Memory B cell (primary cell): ENCODE measurements around the gene CEACAM16.
"Not testable (repeated sequence)": the region's sequence is repeated elsewhere in the genome, so short reads cannot be mapped to it uniquely, and the experiment has no call there.

Source experiments
- ATAC-seq: fragments of 150-1000 bp; cut with Tn5 transposase; 2 replicates; pipeline ENCODE4 v1.10.0; 2021; ENCODE audit warnings: low read depth, mild to moderate bottlenecking, moderate library complexity
- DNase-seq, 2 donors: peaks; one replicate each; pipeline ENCODE4 v3.0.0; 2022; ENCODE audit warnings: low spot score in 2 of 2
- H3K27ac Mint-ChIP-seq: one replicate; pipeline ENCODE4 v1.8.0; 2022; ENCODE audit warnings: mild to moderate bottlenecking, moderate library complexity, mixed read lengths
- H3K27me3 Mint-ChIP-seq: one replicate; pipeline ENCODE4 v1.8.0; 2022; ENCODE audit warnings: mixed read lengths
- H3K36me3 Mint-ChIP-seq: one replicate; pipeline ENCODE4 v1.8.0; 2022; ENCODE audit warnings: mild to moderate bottlenecking, mixed read lengths
- H3K4me1 Mint-ChIP-seq: one replicate; pipeline ENCODE4 v1.8.0; 2022; ENCODE audit warnings: mixed read lengths
- H3K4me3 Mint-ChIP-seq: one replicate; pipeline ENCODE4 v1.8.0; 2022; ENCODE audit warnings: mild to moderate bottlenecking, moderate library complexity, mixed read lengths
- H3K9me3 Mint-ChIP-seq: one replicate; pipeline ENCODE4 v1.8.0; 2022; ENCODE audit warnings: mixed read lengths

The CEACAM16 gene

DNA sequence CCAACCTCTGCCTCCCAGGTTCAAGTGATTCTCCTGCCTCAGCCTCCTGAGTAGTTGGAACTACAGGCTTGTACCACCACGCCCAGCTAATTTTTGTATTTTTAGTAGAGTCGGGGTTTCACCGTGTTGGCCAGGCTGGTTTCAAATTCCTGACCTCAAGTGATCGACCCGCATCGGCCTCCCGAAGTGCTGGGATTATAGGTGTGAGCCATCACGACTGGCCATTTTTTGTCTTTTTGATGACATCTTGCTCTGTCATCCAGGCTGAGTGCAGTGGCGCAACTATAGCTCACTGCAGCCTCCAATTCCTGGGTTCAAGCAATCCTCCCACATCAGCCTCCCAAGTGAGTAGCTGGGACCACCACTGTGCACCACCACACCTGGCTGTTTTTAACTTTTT lies 21.4 kb downstream of the CEACAM16 start:
- peaks cover 16% of the 10 kb centered on the region for H3K4me1 Mint-ChIP-seq
- not testable (repeated sequence) for H3K36me3 Mint-ChIP-seq, DNase-seq, H3K9me3 Mint-ChIP-seq, H3K4me3 Mint-ChIP-seq, H3K27me3 Mint-ChIP-seq, H3K27ac Mint-ChIP-seq, ATAC-seq

DNA sequence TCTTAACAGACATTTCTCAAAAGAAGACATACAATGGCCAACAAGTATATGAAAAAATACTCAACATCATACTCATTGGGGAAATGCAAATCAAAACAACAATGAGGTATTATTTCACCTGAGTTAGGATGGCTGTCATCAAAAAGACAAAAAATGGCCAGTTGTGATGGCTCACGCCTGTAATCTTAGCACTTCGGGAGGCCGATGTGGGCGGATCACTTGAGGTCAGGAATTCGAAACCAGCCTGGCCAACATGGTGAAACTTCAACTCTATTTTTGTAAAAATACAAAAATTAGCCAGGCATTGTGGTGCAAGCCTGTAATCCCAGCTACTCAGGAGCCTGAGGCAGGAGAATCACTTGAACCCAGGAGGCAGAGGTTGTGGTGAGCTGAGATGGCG lies 22.0 kb downstream of the CEACAM16 start:
- ATAC-seq, result no peak
- Mint-ChIP-seq H3K9me3 (no peaks in the 10 kb centered on the region), H3K4me3 (no peak overlapping the region), H3K4me1 (peaks cover 16% of the 10 kb centered on the region), H3K27ac (no peak overlapping the region), H3K27me3 (peaks cover 3% of the 10 kb centered on the region), H3K36me3 (no peaks in the 10 kb centered on the region)
- DNase-seq, result no peak

DNA sequence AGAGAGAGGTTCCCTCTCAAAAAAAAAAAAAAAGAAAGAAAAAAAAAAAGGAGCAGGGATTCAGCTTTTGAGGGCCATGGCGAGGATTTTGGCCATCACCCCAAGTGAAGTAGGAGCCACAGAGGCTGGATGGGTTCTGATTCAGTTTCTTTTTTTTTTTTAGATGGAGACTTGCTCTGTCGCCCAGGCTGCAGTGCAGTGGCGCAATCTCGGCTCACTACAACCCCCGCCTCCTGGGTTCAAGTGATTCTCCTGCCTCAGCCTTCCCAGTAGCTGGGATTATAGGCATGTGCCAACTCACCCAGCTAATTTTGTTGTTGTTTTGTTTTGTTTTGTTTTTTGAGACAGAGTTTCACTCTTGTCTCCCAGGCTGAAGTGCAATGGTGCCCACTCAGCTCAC lies 22.4 kb downstream of the CEACAM16 start:
- not testable (repeated sequence) for H3K27ac Mint-ChIP-seq, H3K4me3 Mint-ChIP-seq

DNA sequence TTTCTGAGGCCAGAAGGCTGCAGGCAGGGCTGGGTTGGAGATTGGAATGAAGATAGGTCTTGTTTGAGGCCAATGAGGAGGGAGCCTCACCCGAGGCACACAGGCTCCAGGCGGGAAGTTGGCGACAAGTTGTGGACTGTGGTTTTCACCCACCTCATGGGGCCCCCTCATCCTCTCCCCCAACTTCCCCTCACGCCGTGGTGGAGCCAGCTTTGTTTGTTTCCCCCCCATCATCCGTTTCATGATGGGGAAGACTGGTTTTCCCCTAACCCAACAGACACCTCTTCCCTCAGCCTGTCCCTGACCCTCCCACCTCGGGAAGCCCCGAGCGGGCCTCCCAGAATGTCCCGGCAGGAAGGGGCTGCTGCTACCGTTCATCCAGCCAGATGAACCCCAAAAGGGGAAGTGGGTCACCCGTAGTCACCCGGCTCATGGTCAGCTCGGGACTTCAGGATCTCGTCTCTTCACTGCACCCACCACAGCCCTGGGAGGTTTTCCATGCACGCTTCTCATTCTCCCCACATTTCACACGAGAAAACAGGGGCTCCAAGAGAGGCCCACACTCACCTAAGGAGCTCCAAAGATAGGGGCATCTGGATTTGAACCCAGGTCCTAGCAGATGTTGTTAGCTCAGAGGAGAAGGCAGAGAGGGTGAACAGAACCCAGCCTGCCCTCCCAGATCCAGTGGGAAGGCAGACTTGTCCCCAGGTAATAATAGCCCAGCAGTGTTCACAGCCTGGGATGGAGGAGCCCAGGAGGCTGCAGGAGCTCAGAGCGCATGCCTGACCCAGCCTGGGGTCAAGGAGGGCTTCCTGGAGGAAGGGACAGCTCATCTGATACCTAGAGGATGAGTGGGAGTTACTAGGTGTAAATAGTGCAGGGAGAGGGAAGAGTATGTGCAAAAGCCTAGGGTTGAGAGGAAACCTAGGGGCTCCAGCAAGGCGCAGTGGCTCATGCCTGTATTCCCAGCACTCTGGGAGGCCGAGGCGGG lies 23.5 kb downstream of the CEACAM16 start:
- no peak for DNase-seq
- Mint-ChIP-seq H3K27me3 (peaks cover 3% of the 10 kb centered on the region), H3K36me3 (no peaks in the 10 kb centered on the region), H3K9me3 (no peaks in the 10 kb centered on the region), H3K27ac (no peak overlapping the region), H3K4me3 (no peak overlapping the region), H3K4me1 (peaks cover 16% of the 10 kb centered on the region)
- peak; percentile 33 for ATAC-seq

More for the DNA sequence above, 22.4 kb downstream of the CEACAM16 start:
- H3K27me3 Mint-ChIP-seq, ATAC-seq, DNase-seq, H3K9me3 Mint-ChIP-seq, H3K36me3 Mint-ChIP-seq: not testable (repeated sequence)
- peaks cover 16% of the 10 kb centered on the region for H3K4me1 Mint-ChIP-seq

DNA sequence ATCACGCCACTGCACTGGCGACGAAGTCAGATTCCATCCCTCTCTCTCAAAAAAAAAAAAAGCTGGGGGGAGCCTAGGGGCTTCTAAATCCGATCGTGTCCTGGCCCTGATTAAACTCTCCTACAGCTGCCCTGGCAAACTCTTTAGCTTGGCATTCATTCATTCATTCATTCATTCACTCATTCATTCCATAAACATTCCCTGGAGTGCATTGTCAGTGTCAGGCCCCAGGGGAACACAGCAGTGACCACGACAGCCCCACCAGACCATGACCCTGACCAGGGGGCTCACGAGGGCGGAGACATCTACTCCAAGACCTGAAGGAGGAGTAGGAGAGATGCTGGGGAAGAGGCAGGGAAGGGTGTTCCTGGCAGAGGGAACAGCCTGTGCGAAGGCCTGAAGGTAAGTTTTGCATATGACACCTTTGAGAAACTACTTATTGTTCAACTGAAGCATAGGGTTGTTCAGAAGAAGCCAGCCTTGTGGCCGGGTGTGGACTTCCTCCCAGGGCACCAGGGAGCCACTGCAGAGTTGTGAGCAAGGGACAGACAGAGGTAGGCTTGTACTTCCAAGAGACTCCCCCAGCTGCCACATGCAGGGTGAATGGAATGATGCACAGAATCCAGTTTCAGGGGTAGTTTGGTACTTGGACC lies 24.5 kb downstream of the CEACAM16 start:
- Mint-ChIP-seq H3K4me3 (no peak overlapping the region), H3K4me1 (peaks cover 23% of the 10 kb centered on the region)
- DNase-seq, result no peak

DNA sequence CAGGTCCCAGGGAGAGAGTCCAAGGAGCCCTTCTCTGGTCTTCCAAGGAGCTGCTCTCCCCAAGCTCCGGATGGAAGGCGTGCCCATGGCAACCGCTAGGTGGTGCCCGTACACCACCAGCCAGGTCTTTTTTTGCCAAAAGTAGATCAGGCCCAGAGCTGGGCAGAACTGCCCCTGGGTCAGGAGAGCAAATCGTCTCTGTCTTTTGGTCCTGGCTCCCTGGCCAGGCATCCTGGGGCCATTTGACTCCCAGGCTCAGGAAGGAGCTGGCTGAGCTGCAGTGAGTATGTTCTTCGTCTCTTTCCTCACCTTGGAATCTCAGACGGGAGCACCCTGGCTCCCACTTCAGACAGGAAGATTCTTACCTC lies 25.0 kb downstream of the CEACAM16 start:
- H3K27me3 Mint-ChIP-seq, result peaks cover 3% of the 10 kb centered on the region
- H3K36me3 Mint-ChIP-seq, result no peaks in the 10 kb centered on the region
- DNase-seq (peak; percentile 79 to 85), ATAC-seq (peak; percentile 80)
- H3K9me3 Mint-ChIP-seq, result no peaks in the 10 kb centered on the region
- no peak overlapping the region for H3K27ac Mint-ChIP-seq
- H3K4me3 Mint-ChIP-seq, result no peak overlapping the region
- H3K4me1 Mint-ChIP-seq, result peaks cover 23% of the 10 kb centered on the region

More for the DNA sequence above, 24.5 kb downstream of the CEACAM16 start:
- H3K27ac Mint-ChIP-seq, result no peak overlapping the region
- no peaks in the 10 kb centered on the region for H3K9me3 Mint-ChIP-seq
- peaks cover 3% of the 10 kb centered on the region for H3K27me3 Mint-ChIP-seq
- peak; percentile 55 for ATAC-seq
- H3K36me3 Mint-ChIP-seq, result no peaks in the 10 kb centered on the region

DNA sequence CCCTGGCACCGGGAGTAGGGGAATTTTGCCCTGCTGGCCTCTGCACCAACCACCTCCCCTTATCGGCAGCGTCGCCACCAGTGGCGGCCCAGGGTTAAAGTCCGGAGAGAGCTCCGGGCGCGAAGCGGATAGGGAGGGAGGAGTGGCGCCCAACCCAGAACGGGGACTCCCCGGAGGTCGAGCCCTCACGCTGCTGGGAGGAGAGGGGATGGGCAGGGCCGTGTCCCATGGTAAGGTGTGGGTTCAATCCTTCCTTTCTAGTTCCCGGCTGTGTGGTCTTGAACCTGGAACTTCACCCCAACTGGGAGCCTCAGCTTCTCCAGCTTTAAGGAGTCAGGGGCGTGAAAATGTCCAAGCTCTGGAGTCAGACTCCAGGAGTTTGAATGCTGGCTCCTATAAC lies 26.3 kb downstream of the CEACAM16 start:
- Mint-ChIP-seq H3K9me3 (no peaks in the 10 kb centered on the region), H3K27me3 (peaks cover 4% of the 10 kb centered on the region), H3K36me3 (no peaks in the 10 kb centered on the region), H3K4me1 (peaks cover 26% of the 10 kb centered on the region), H3K4me3 (no peak overlapping the region), H3K27ac (no peak overlapping the region)
- DNase-seq, result no peak
- ATAC-seq, result peak; percentile 10

DNA sequence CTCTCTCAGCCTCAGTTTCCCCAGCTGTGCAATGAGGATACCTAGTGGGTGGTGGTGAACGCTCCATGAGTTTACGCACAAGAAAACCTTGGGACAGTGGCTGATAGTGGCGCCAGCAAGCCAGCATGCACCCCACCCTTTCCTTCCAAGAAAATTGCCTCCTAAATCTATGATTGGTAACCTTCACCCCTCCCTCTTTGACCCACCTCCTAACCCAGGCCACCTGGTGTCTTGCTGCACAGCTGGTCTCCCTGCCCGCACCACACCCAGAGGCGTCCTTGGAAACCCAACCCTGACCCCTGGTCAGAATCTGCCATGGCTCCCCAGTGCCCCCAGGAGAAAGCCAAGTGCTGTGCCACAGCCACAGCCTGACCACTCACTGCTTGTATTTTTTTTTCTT lies 26.7 kb downstream of the CEACAM16 start:
- peaks cover 26% of the 10 kb centered on the region for H3K4me1 Mint-ChIP-seq
- DNase-seq (no peak), ATAC-seq (no peak)
- H3K4me3 Mint-ChIP-seq, result no peak overlapping the region
- H3K36me3 Mint-ChIP-seq, result no peaks in the 10 kb centered on the region
- H3K9me3 Mint-ChIP-seq, result no peaks in the 10 kb centered on the region
- peaks cover 4% of the 10 kb centered on the region for H3K27me3 Mint-ChIP-seq
- no peak overlapping the region for H3K27ac Mint-ChIP-seq

DNA sequence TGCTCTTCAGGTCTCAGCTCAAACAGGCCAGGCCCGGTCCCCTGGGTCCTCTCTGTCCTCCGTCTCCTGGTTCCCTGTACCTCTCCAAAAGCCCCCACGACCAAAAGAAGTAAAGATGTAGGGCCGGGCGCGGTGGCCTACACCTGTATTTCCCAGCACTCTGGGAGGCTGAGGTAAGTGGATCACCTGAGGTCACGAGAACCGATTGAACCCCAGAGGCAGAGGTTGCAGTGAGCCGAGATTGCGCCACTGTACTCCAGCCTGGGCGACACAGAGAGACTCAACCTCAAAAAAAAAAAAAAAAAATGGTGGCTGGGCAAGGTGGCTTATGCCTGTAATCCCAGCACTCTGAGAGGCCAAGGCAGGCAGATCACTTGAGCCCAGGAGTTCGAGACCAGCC lies 27.5 kb downstream of the CEACAM16 start:
- ATAC-seq (no peak), DNase-seq (no peak)
- Mint-ChIP-seq H3K27me3 (peaks cover 4% of the 10 kb centered on the region), H3K9me3 (no peaks in the 10 kb centered on the region), H3K4me1 (peaks cover 26% of the 10 kb centered on the region), H3K36me3 (no peaks in the 10 kb centered on the region), H3K4me3 (no peak overlapping the region), H3K27ac (no peak overlapping the region)

DNA sequence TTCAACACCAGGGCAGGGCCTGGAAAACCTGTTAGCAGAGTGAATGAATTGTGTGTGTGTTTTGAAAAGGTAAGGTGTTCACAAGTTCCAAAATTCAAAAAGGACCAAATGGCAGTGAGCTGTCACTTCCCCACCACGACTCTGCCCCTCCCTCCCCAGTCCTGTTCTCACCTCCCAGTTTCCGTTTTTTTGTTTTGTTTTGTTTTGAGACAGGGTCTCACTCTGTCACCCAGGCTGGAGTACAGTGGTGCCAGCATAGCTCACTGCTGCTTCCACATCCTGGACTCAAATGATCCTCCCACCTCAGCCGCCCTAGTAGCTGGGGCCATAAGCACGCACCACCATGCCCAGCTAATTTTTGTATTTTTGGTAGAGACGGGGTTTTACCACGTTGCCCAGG lies 29.2 kb downstream of the CEACAM16 start:
- Mint-ChIP-seq H3K36me3 (no peaks in the 10 kb centered on the region), H3K9me3 (no peaks in the 10 kb centered on the region), H3K27me3 (peaks cover 6% of the 10 kb centered on the region), H3K4me3 (no peak overlapping the region), H3K4me1 (peaks cover 20% of the 10 kb centered on the region), H3K27ac (no peak overlapping the region)
- no peak for DNase-seq
- no peak for ATAC-seq

DNA sequence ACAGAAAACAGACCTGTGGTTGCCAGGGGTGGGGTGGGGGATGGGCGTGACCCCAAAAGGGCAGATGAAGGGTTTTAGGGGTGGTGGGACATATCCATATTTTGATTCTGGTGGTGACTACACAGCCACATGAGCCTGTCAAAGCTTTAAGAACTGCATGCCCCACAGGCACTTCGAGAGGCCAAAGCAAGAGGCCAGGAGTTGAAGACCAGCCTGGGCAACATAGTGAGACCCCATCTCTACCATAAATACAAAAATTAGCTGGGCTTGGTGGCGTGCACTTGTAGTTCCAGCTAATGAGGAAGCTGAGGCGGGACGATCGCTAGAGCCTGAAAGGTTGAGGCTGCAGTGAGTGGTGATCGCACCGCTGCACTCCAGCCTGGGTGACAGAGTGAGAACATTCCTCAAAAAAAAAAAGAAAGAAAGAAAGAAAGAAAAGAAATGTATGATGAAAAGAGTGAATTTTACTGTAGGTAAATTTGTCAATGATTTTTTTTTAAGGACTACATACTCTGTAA lies 30.6 kb downstream of the CEACAM16 start:
- Mint-ChIP-seq H3K27ac (no peak overlapping the region), H3K36me3 (no peaks in the 10 kb centered on the region), H3K4me1 (peaks cover 11% of the 10 kb centered on the region), H3K27me3 (peaks cover 10% of the 10 kb centered on the region), H3K4me3 (no peak overlapping the region), H3K9me3 (no peaks in the 10 kb centered on the region)
- ATAC-seq, result peak; percentile 83
- DNase-seq, result no peak

DNA sequence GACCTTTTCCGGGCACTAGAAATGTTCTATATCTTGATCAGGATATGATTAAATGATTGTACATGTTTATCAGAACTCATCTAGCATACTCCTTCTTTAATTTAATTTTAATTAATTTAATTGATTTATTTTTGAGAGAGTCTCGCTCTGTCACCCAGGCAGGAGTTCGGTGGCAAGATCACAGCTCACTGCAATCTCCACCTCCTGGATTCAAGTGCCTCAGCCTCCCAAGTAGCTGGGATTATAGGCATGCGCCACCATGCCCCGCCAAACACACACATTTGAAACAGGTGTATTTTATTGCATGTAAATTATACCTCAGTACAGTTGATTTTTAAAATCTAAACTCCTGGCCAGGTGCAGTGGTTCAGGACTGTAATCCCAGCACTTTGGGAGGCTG lies 32.1 kb downstream of the CEACAM16 start:
- peaks cover 15% of the 10 kb centered on the region for H3K27me3 Mint-ChIP-seq
- peaks cover 12% of the 10 kb centered on the region for H3K4me1 Mint-ChIP-seq
- DNase-seq (no peak), ATAC-seq (no peak)
- no peak overlapping the region for H3K27ac Mint-ChIP-seq
- H3K36me3 Mint-ChIP-seq, result no peaks in the 10 kb centered on the region
- H3K4me3 Mint-ChIP-seq, result no peak overlapping the region
- no peaks in the 10 kb centered on the region for H3K9me3 Mint-ChIP-seq

DNA sequence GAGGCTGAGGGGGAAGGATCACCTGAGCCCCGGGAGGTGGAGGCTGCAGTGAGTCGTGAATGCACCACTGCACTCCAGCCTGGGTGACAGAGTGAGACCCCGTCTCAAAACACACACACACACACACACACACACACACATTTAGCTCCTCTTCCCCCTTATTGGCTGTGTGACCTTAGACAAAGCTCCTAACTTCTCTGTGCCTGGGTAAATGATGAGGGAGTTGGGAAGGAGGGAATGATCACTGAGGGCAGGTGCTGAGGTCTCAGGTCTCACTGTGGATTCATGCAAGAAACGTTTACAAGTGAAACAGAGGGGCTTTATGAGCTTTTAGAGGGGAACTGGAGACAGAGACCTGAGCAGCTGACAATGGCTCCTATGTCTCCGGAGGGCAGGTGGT lies 32.7 kb downstream of the CEACAM16 start:
- no peaks in the 10 kb centered on the region for H3K36me3 Mint-ChIP-seq
- peaks cover 12% of the 10 kb centered on the region for H3K4me1 Mint-ChIP-seq
- no peak overlapping the region for H3K4me3 Mint-ChIP-seq
- DNase-seq (no peak), ATAC-seq (no peak)
- no peak overlapping the region for H3K27ac Mint-ChIP-seq
- peaks cover 15% of the 10 kb centered on the region for H3K27me3 Mint-ChIP-seq
- no peaks in the 10 kb centered on the region for H3K9me3 Mint-ChIP-seq

DNA sequence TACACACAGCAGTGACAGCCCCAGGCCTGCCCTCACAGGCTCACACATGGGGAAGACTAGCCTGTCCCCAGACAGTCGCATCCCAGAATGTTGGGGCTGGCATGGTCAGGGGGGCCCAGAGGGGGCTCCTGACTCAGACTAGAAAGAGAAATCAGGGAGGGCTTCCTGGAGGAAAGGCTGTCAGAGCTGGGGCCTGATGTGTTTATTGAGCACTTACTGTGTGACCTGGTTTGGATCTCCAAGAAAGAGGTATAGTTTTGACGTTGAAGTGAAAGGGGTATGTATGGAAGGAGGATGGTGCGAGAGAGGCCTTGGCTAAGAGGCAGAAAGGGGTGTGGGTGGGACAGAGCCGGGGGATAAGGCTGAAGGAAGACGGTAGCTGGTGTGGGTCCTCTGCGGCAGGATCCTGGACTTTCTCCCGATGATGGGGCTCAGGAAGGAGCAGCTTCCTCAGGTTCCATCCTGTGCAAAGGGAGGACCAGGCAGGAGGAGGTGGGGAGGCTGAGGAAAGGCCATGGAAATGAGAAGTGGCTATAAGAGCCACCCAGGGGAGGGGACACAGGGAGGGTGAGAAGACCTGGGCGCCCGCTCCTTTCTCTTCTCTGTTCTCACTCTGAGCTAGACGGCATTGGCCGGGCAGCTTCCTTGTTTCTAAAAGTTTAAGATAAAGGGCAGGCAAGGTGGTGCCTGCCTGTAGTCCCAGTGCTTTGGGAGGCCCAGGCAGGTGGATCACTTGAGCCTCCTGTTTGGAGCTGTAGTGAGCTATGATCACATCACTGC lies 33.5 kb downstream of the CEACAM16 start:
- H3K27me3 Mint-ChIP-seq, result peaks cover 15% of the 10 kb centered on the region
- no peaks in the 10 kb centered on the region for H3K9me3 Mint-ChIP-seq
- DNase-seq, result no peak
- no peaks in the 10 kb centered on the region for H3K36me3 Mint-ChIP-seq
- peaks cover 16% of the 10 kb centered on the region for H3K4me1 Mint-ChIP-seq
- no peak for ATAC-seq
- H3K4me3 Mint-ChIP-seq, result no peak overlapping the region
- no peak overlapping the region for H3K27ac Mint-ChIP-seq
